Activated T-cell treated with anti-CD3 and anti-CD28 coated beads, Interleukin-2, amount 50 U/mL, for 48 hours (primary cell): ENCODE results near the gene CDH10.

Experiments
- DNase-seq, 2 experiments: peaks; one replicate each; pipeline ENCODE4 v3.0.0-alpha.2; 2020

CDH10 gene

GRCh38 chr5:24595329-24595728, 49.4 kb downstream of the CDH10 start:
- DNase-seq = no peak

GRCh38 chr5:24591426-24591825, 53.4 kb downstream of the CDH10 start:
- no peak for DNase-seq

- DNase-seq = no peak
These were observed 55.2 kb downstream of the CDH10 start for GRCh38 chr5:24589566-24589965.

- DNase-seq = no peak
These were observed 59.0 kb downstream of the CDH10 start for GRCh38 chr5:24585751-24586150.

GRCh38 chr5:24571302-24571701, 73.5 kb downstream of the CDH10 start:
- no peak for DNase-seq

- DNase-seq = no peak
These were observed 77.8 kb downstream of the CDH10 start for GRCh38 chr5:24566933-24567332.

GRCh38 chr5:24555229-24555628, 89.5 kb downstream of the CDH10 start:
- DNase-seq = no peak

- no peak for DNase-seq
These were observed 97.6 kb downstream of the CDH10 start for GRCh38 chr5:24547132-24547531.

GRCh38 chr5:24539613-24540012, 105.2 kb downstream of the CDH10 start:
- no peak for DNase-seq

- no peak for DNase-seq
These were observed 106.4 kb downstream of the CDH10 start for GRCh38 chr5:24538346-24538745.

- no peak for DNase-seq
These were observed 109.1 kb downstream of the CDH10 start for GRCh38 chr5:24535646-24536045.

GRCh38 chr5:24530906-24531305, 113.9 kb downstream of the CDH10 start:
- no peak for DNase-seq

- DNase-seq = no peak
These were observed 119.4 kb downstream of the CDH10 start for GRCh38 chr5:24525414-24525813.

- no peak for DNase-seq
These were observed 132.4 kb downstream of the CDH10 start for GRCh38 chr5:24512423-24512822.

- no peak for DNase-seq
These were observed 134.2 kb downstream of the CDH10 start for GRCh38 chr5:24510523-24510988.

- no peak for DNase-seq
These were observed 134.8 kb downstream of the CDH10 start for GRCh38 chr5:24509943-24510342.

- no peak for DNase-seq
These were observed 139.5 kb downstream of the CDH10 start for GRCh38 chr5:24505258-24505657.

- DNase-seq = no peak
These were observed 147.1 kb downstream of the CDH10 start for GRCh38 chr5:24497591-24498157.

GRCh38 chr5:24497145-24497544, 147.6 kb downstream of the CDH10 start:
- no peak for DNase-seq

GRCh38 chr5:24496268-24496667, 148.5 kb downstream of the CDH10 start:
- no peak for DNase-seq

- no peak for DNase-seq
These were observed 152.5 kb downstream of the CDH10 start for GRCh38 chr5:24492229-24492628.

GRCh38 chr5:24491490-24491889, 153.3 kb downstream of the CDH10 start:
- DNase-seq = no peak

- no peak for DNase-seq
These were observed 157.2 kb downstream of the CDH10 start for GRCh38 chr5:24487368-24488229.

- no peak for DNase-seq
These were observed 163.8 kb downstream of the CDH10 start for GRCh38 chr5:24480952-24481351.

- DNase-seq = no peak
These were observed 166.8 kb downstream of the CDH10 start for GRCh38 chr5:24477958-24478357.
